ENCODE results near the gene ADGRA3. TPM values are rescaled to one million over a fixed set of nuclear protein-coding genes. Genes with fewer than 3 reads are reported as not detected.
A peak's percentile ranks its signal among the peaks of the same experiment; 100 is the strongest.

The ADGRA3 gene
- total RNA-seq, 1 donor from 2014 or later: 76.0 TPM

- peaks cover 4% of the 10 kb centered on the region for H3K9me3 Mint-ChIP-seq
- H3K27ac Mint-ChIP-seq (ENCODE audit: unreplicated experiment): peak overlapping the region; percentile 32
- H3K4me3 Mint-ChIP-seq: no peak overlapping the region
- no peaks in the 10 kb centered on the region for H3K27me3 Mint-ChIP-seq (ENCODE audit: low read depth)
- no peak for DNase-seq (ENCODE audit: low read depth, low spot score)
- H3K36me3 Mint-ChIP-seq (ENCODE audit: low read depth): peaks cover 6% of the 10 kb centered on the region
- peaks cover 65% of the 10 kb centered on the region for H3K4me1 Mint-ChIP-seq
- no peak for TF ChIP-seq CTCF (conservative IDR thresholded peaks at IDR 0.05)
Measured at GRCh38 chr4:22482250-22483127, 33.4 kb downstream of the ADGRA3 start.

DNA sequence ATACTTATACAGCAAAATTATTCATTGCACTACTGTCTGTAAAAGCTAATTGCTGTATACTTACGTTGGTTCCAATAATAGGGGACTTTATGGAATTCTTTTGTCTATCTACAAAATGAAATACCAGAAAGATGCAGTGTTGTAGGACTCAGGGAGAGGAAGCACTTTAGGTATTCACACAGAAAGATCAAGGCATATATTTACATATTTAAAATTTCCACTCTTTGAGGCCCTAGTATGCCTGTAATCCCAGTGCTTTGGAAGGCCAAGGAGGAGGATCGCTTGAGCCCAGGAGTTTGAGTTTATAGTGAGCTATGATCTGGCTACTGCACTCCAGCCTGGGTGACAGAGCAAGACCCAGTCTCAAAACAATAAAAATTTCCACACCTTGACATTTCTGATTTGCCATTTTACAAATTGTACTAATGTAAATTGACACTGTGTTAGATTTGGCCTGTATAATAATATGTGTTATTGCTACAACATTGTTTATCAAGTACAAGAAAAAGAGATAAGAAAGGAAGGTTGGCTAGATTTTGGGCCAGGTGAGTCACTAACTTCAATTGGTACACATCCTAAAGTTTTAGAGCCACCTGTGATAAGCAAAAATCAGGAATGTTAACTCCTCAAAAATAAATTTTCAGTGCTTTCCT is 35.1 kb downstream of the ADGRA3 start:
- H3K36me3 Mint-ChIP-seq (ENCODE audit: low read depth): peaks cover 6% of the 10 kb centered on the region
- no peak for TF ChIP-seq CTCF (conservative IDR thresholded peaks at IDR 0.05)
- H3K9me3 Mint-ChIP-seq: peaks cover 4% of the 10 kb centered on the region
- no peak overlapping the region for H3K4me3 Mint-ChIP-seq
- DNase-seq (ENCODE audit: low read depth, low spot score): no peak
- H3K4me1 Mint-ChIP-seq: peaks cover 51% of the 10 kb centered on the region
- H3K27ac Mint-ChIP-seq (ENCODE audit: unreplicated experiment): no peak overlapping the region
- no peaks in the 10 kb centered on the region for H3K27me3 Mint-ChIP-seq (ENCODE audit: low read depth)

DNA sequence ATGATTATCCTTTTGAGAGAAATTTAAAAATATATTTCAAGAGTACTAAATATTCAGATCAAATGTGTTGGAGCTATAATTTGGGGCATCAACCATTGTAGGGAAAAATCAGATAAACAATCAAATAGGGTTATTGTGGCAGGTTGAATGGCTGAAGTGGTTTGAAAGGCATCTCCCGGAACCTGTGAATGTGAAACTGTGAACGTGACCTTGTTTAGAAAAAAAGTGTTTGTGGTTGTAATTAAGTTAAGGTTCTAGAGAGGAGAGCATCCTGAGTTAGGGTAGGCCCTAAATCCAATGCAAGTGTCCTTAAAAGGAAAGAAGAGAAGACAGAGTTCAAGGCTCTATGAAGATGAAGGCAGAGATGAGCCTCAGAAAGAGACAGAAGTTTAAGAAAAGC is 37.4 kb downstream of the ADGRA3 start:
- TF ChIP-seq CTCF (conservative IDR thresholded peaks at IDR 0.05): no peak
- no peak for DNase-seq (ENCODE audit: low read depth, low spot score)
- Mint-ChIP-seq H3K4me1 (peaks cover 46% of the 10 kb centered on the region), H3K36me3 (ENCODE audit: low read depth) (peaks cover 13% of the 10 kb centered on the region), H3K4me3 (no peak overlapping the region), H3K9me3 (peaks cover 9% of the 10 kb centered on the region), H3K27me3 (ENCODE audit: low read depth) (no peaks in the 10 kb centered on the region), H3K27ac (ENCODE audit: unreplicated experiment) (no peak overlapping the region)

DNA sequence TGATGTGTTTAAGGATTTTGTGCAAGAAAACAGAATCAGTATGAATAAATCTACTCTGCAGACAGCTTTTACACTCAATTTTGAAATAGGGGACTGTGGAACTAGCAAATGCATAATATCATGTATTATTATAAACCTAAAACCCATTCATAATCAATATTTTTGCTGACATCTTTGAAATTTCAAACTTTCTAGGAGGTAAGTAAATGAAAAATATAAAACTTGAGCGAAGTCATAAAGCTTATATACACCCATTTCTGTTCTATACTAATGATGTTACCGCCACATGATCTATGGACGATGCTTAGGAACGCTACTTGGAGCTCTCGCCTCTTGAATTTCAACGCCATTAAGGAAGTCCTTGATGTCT is 38.1 kb downstream of the ADGRA3 start:
- H3K27ac Mint-ChIP-seq (ENCODE audit: unreplicated experiment): no peak overlapping the region
- no peak overlapping the region for H3K4me3 Mint-ChIP-seq
- TF ChIP-seq CTCF (conservative IDR thresholded peaks at IDR 0.05): no peak
- peaks cover 39% of the 10 kb centered on the region for H3K4me1 Mint-ChIP-seq
- no peaks in the 10 kb centered on the region for H3K27me3 Mint-ChIP-seq (ENCODE audit: low read depth)
- H3K9me3 Mint-ChIP-seq: peaks cover 11% of the 10 kb centered on the region
- DNase-seq (ENCODE audit: low read depth, low spot score): no peak
- H3K36me3 Mint-ChIP-seq (ENCODE audit: low read depth): peaks cover 15% of the 10 kb centered on the region

GRCh38 chr4:22477136-22477812 is 38.6 kb downstream of the ADGRA3 start:
- Mint-ChIP-seq H3K36me3 (ENCODE audit: low read depth) (peaks cover 18% of the 10 kb centered on the region), H3K27ac (ENCODE audit: unreplicated experiment) (no peak overlapping the region), H3K4me1 (peaks cover 42% of the 10 kb centered on the region), H3K27me3 (ENCODE audit: low read depth) (no peaks in the 10 kb centered on the region), H3K4me3 (no peak overlapping the region), H3K9me3 (peaks cover 11% of the 10 kb centered on the region)
- DNase-seq (ENCODE audit: low read depth, low spot score): no peak
- TF ChIP-seq CTCF (conservative IDR thresholded peaks at IDR 0.05): no peak

Measured in neural crest cell (in vitro differentiated cells).